GM13977 (cell line): ENCODE measurements around the gene GGA2.
"Not testable (repeated sequence)": the region's sequence is repeated elsewhere in the genome, so short reads cannot be mapped to it uniquely, and the experiment has no call there.

Experiments used
- DNase-seq: peaks from one replicate; pipeline ENCODE4 v3.0.0; 2012; ENCODE audit warnings: low spot score
- in situ Hi-C: fragments of 300-500 bp; cut with MboI; formaldehyde crosslinking; loops from one replicate; pipeline ENCODE4 v1.12.0; 2022; ENCODE audit warnings: low sequenced_read_pairs, low pct_unique_long_range_greater_than_20kb, mixed read lengths, inconsistent platforms; ENCODE audit not compliant: unreplicated experiment
- TF ChIP-seq, protein P1 (sequence below): IDR thresholded peaks from 2 replicates; pipeline ENCODE4 v1.5.1; 2012; ENCODE audit warnings: mild to moderate bottlenecking, control low read depth; ENCODE audit not compliant: insufficient read depth; ENCODE audit errors: extremely low read depth, missing control alignments

The GGA2 gene

DNA sequence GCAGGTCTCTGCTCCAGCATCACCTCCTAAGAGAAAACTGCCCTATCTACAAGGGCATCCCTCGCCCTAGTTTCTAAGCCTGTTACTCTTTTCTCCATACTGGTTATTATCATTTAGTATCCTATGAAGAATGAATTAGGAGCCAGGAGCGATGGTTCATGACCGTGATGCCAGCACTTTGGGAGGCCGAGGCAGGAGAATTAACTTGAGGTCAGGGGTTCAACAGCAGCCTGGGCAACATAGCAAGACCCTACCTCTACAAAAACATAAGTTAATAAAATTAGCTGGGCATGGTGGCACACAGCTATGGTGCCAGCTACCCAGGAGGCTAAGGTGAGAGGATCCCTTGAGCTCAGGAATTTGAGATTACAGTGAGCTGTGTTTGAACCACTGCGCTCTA is 39.6 kb upstream of the GGA2 start:
- in situ Hi-C loops: no loop called here
- TF ChIP-seq, protein P1, sequence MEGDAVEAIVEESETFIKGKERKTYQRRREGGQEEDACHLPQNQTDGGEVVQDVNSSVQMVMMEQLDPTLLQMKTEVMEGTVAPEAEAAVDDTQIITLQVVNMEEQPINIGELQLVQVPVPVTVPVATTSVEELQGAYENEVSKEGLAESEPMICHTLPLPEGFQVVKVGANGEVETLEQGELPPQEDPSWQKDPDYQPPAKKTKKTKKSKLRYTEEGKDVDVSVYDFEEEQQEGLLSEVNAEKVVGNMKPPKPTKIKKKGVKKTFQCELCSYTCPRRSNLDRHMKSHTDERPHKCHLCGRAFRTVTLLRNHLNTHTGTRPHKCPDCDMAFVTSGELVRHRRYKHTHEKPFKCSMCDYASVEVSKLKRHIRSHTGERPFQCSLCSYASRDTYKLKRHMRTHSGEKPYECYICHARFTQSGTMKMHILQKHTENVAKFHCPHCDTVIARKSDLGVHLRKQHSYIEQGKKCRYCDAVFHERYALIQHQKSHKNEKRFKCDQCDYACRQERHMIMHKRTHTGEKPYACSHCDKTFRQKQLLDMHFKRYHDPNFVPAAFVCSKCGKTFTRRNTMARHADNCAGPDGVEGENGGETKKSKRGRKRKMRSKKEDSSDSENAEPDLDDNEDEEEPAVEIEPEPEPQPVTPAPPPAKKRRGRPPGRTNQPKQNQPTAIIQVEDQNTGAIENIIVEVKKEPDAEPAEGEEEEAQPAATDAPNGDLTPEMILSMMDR: no peak
- no peak for DNase-seq

- TF ChIP-seq, protein P1: no peak
- DNase-seq: no peak
- in situ Hi-C loops: no loop called here
Observed at GRCh38 chr16:23544436-23544835, 34.1 kb upstream of the GGA2 start.

DNA sequence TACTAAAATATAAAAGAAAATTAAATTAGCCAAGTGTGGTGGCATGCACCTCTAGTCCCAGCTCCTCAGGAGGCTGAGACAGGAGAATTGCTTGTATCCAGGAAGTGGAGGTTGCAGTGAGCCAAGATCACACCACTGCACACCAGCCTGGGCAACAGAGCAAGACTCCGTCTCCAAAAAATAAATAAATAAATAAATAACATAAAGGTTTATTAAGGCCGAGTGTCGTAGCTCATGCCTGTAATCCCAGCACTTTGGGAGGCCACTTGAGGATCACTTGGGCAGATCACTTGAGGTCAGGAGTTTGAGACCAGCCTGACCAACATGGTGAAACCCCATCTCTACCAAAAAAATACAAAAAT is 30.5 kb upstream of the GGA2 start:
- DNase-seq, in situ Hi-C loops: not testable (repeated sequence)

DNA sequence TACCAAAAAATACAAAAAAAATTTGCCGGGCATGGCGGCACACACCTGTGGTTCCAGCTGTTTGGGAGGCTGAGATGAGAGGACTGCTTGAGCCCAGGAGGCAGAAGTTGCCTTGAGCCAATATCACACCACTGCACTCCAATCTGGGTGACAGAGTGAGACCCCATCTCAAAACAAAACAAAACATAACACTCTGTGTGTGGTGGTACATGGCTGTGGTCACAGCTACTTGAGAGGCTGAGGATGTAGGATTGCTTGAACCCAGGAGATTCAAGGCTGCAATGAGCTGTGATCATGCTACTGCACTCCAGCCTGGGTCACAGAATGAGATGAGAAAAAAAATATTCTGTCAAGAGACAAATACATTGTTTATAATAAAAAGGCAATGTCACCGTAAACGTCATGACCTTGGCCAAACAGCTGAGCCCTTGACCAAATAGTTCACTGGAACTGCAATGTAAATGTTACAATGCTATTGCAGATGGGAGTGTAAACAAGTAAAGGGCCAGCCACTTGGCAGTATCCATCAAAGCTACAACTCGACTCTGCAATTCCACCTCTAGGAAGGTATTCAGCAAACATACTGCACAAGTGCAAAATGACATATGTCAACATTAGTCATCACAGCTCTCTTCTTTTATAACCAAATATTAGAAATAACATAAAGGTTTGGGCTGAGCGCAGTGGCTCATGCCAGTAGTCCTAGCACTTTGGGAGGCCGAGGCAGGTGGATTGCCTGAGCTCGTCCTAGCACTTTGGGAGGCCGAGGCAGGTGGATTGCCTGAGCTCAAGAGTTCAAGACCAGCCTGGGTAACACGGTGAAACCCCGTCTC is 29.9 kb upstream of the GGA2 start:
- DNase-seq: no peak
- in situ Hi-C loops: no loop called here
- TF ChIP-seq, protein P1: no peak

- TF ChIP-seq, protein P1: no peak
- in situ Hi-C loops: no loop called here
- DNase-seq: no peak
Observed at GRCh38 chr16:23538919-23539278, 28.6 kb upstream of the GGA2 start.

DNA sequence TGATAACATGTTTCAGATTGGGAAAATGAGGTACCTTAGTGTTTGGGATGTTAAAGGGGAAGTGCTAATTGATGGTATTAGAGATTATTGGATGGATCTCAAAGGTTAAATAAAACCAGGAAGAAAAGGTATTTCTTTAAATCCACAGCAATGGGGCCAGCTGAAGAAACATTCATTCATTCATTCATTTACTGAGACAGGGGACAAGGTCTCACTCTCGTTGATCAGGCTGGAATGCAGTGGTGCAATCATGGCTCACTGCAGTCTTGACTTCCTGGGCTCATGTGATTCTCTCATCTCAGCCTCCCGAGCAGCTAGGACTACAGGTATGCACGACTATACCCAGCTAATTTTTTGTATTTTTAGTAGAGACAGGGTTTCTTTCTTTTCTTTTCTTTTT is 27.1 kb upstream of the GGA2 start:
- in situ Hi-C loops: no loop called here
- no peak for DNase-seq
- TF ChIP-seq, protein P1: no peak

- TF ChIP-seq, protein P1: no peak
- no peak for DNase-seq
- in situ Hi-C loops: no loop called here
Observed at GRCh38 chr16:23535901-23536300, 25.6 kb upstream of the GGA2 start.
